ENCODE measurements around the gene SP110. TPM values are rescaled to one million over a fixed set of nuclear protein-coding genes. Genes with fewer than 3 reads are reported as not detected.

Gene SP110
- total and polyA plus RNA-seq, 4 donors, result 16.2 to 31.4 (median 28.1) TPM

DNA sequence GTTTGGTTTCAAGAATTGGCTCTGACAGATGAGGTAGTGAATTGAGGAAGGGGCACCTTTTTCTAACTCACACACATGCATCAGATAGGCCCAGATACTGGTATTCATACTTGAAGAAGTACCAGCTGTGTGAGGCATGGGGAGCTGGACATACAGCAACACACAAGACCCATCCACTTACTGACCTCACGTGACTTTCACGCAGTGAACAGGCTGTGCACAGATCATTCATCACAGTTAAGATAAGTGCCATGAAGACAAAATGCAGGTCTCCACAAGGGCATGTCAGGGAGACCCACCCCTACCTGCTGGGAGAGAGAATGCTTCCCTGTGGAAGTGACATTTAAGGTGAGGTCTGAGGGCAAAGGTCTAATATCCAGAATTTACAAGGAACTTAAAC lies 38.6 kb downstream of the SP110 start:
- no peak overlapping the region for H3K9ac ChIP-seq (ENCODE audit: insufficient read depth in 1 of 2, low read length in 2 of 2)
- DNase-seq (no peak), ATAC-seq (ENCODE audit: insufficient read depth, low FRiP score) (no peak)
- no peaks in the 10 kb centered on the region for H3K27me3 ChIP-seq (ENCODE audit: control insufficient read depth in 3 of 3, insufficient read depth in 3 of 3, low read length in 2 of 3)
- no peak for TF ChIP-seq CTCF (IDR thresholded peaks at IDR 0.05; ENCODE audit: control extremely low read depth, extremely low read depth)
- no peaks in the 10 kb centered on the region for H3K4me1 ChIP-seq (ENCODE audit: control insufficient read depth in 5 of 5, insufficient read depth in 5 of 5, low read length in 5 of 5)
- no peak overlapping the region for H3K4me3 ChIP-seq
- H3K27ac ChIP-seq (ENCODE audit: low read depth in 1 of 2, low read length in 1 of 2), result no peak overlapping the region
- H3K9me3 ChIP-seq (ENCODE audit: control insufficient read depth in 4 of 4, insufficient read depth in 3 of 4, low read length in 3 of 4), result no peaks in the 10 kb centered on the region
- WGBS, 2 donors, result 85 to 97% methylated on average over 2 of the region's 2 CpGs
- H3K36me3 ChIP-seq (ENCODE audit: control insufficient read depth in 4 of 4, insufficient read depth in 4 of 4, low read length in 4 of 4), result peaks cover 10 to 34% (median 24%) of the 10 kb centered on the region in 4 donors

DNA sequence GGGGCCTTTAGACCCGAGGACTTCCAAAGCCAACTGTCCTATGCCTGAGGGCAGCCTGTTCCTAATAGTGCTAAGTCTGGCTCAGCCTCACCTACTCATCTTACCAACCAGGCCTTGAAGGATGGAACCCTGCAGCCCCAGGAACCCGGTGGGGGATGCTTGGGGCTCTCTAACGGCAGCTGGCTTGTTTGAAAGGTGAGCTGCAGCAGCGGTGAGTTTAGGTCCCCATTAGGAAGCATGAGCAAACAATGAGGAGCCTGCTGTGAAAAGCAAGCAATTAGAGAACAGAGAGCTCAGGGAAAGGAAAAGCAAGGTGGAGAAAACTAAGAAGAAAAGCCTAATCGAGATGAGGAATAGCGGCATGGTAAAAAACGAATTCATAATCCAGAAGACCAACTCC lies 39.9 kb downstream of the SP110 start:
- DNase-seq (no peak), ATAC-seq (ENCODE audit: insufficient read depth, low FRiP score) (no peak)
- Histone ChIP-seq H3K9ac (ENCODE audit: insufficient read depth in 1 of 2, low read length in 2 of 2) (no peak overlapping the region), H3K4me1 (ENCODE audit: control insufficient read depth in 5 of 5, insufficient read depth in 5 of 5, low read length in 5 of 5) (no peaks in the 10 kb centered on the region), H3K27me3 (ENCODE audit: control insufficient read depth in 3 of 3, insufficient read depth in 3 of 3, low read length in 2 of 3) (no peaks in the 10 kb centered on the region), H3K9me3 (ENCODE audit: control insufficient read depth in 4 of 4, insufficient read depth in 3 of 4, low read length in 3 of 4) (no peaks in the 10 kb centered on the region), H3K27ac (ENCODE audit: low read depth in 1 of 2, low read length in 1 of 2) (no peak overlapping the region), H3K4me3 (no peak overlapping the region), H3K36me3 (ENCODE audit: control insufficient read depth in 4 of 4, insufficient read depth in 4 of 4, low read length in 4 of 4) (peaks cover 14 to 41% (median 26%) of the 10 kb centered on the region in 4 donors)
- no peak for TF ChIP-seq CTCF (IDR thresholded peaks at IDR 0.05; ENCODE audit: control extremely low read depth, extremely low read depth)
- 91 to 93% methylated on average over 7 of the region's 7 CpGs for WGBS, 2 donors

DNA sequence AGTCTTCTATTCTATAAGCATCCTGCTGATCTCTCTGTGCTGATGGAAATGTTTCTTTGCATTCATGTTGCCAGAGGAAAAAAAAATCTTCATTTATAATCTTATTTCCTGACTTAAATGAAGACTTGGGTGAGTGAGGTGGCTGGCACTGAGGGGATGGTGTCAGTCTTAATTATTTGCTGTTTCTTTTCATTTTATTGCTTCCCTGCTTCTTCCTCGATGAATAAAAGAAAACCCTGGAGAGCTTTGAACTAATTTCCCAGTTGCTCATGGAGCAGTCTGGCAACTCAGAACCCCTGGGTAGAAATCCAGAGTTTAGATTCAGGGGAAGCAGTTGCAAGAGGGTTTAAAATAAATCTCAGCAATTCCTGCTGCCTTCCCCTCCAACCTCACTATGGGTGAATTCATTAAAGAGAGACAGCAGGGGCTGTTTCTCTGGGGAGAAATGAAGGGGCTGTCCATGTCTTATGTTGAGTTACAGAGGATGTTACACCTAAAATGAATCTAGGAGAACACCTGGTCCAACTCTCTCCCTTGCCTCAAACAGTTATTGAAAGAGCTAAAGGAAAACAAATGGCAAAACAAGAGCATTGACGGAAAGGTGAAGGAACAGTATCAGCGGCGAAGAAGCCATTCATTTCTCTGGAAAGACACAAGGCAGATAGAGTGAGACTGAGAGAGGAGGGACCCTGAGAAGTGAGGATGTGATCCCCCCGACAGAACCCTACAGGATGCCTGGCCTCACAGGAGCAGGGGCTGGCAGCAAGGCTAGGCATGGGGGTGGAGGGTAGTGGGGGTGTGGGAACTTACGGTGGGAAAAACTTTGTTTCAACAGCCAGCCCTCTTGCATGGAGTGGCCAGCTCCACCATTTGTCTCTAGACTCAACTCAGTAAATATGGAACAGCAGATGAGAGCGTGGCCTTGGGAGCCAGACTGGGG lies 41.0 kb downstream of the SP110 start:
- Histone ChIP-seq H3K27ac (ENCODE audit: low read depth in 1 of 2, low read length in 1 of 2) (no peak overlapping the region), H3K4me1 (ENCODE audit: control insufficient read depth in 5 of 5, insufficient read depth in 5 of 5, low read length in 5 of 5) (no peaks in the 10 kb centered on the region), H3K9ac (ENCODE audit: insufficient read depth in 1 of 2, low read length in 2 of 2) (no peak overlapping the region), H3K4me3 (no peak overlapping the region), H3K9me3 (ENCODE audit: control insufficient read depth in 4 of 4, insufficient read depth in 3 of 4, low read length in 3 of 4) (no peaks in the 10 kb centered on the region), H3K36me3 (ENCODE audit: control insufficient read depth in 4 of 4, insufficient read depth in 4 of 4, low read length in 4 of 4) (peaks cover 14 to 43% (median 27%) of the 10 kb centered on the region in 4 donors), H3K27me3 (ENCODE audit: control insufficient read depth in 3 of 3, insufficient read depth in 3 of 3, low read length in 2 of 3) (no peaks in the 10 kb centered on the region)
- TF ChIP-seq CTCF (IDR thresholded peaks at IDR 0.05; ENCODE audit: control extremely low read depth, extremely low read depth), result no peak
- no peak for DNase-seq
- no peak for ATAC-seq (ENCODE audit: insufficient read depth, low FRiP score)
- WGBS, 2 donors, result 84 to 93% methylated on average over 7 of the region's 7 CpGs
